ENCODE results near the gene TRIM23. TPM values are rescaled to one million over a fixed set of nuclear protein-coding genes. Genes with fewer than 3 reads are reported as not detected.

The TRIM23 gene
- total and polyA plus RNA-seq, 3 experiments from 2014 or later = 7.8 to 12.8 (median 9.8) TPM

- DNase-seq = peak; percentile 91 to 96 (median 93)
- H3K9me3 Mint-ChIP-seq = no peaks in the 10 kb centered on the region
- Histone ChIP-seq H3K9me3 (ENCODE audit: low read length) (no peaks in the 10 kb centered on the region), H3K4me3 (ENCODE audit: low read length) (peak within 1 kb of the TSS; percentile 89), H3K36me3 (ENCODE audit: insufficient read depth, low read length) (peaks cover 4% of the 10 kb centered on the region), H3K4me1 (ENCODE audit: insufficient read depth, low read length) (peaks cover 36% of the 10 kb centered on the region), H3K27me3 (ENCODE audit: insufficient read depth, low read length, poor library complexity, severe bottlenecking) (no peaks in the 10 kb centered on the region), H3K27ac (ENCODE audit: low read depth, low read length) (peak within 1 kb of the TSS; percentile 97)
- H3K27ac Mint-ChIP-seq = peak within 1 kb of the TSS; percentile 93 to 100 (median 98)
- ChIA-PET CTCF (interaction anchor here (0.9 to 1.5 kb wide), 3 partner anchors 80 to 459 kb away, joined by 3 to 5 read pairs (median 3); no protein-coding TSS in a partner anchor), POLR2A (interaction anchor here (0.5 to 2.5 kb wide), 12 partner anchors 11 to 794 kb away, joined by 3 to 42 read pairs (median 8); partner anchors contain the start of genes ADAMTS6, CWC27, ERBIN and SHLD3)
- no peaks in the 10 kb centered on the region for H3K27me3 Mint-ChIP-seq
- H3K4me3 Mint-ChIP-seq = peak within 1 kb of the TSS; percentile 93 to 99 (median 97)
- peaks cover 59 to 78% (median 71%) of the 10 kb centered on the region in 3 donors for H3K4me1 Mint-ChIP-seq
- H3K36me3 Mint-ChIP-seq = peaks cover 0 to 49% (median 10%) of the 10 kb centered on the region in 3 donors
Measured at GRCh38 chr5:65562731-65563701, 61.1 kb downstream of the TRIM23 start, which contains the start of the genes CENPK and PPWD1. Gene CENPK, minus strand, starts transcription at chr5:65563168. Its CDS starts 8,261 bp downstream, at chr5:65554907. Gene PPWD1, plus strand, starts transcription at chr5:65563296. Its CDS starts 15 bp downstream, at chr5:65563311.

GRCh38 chr5:65556718-65557117, 67.4 kb downstream of the TRIM23 start:
- CTCF ChIA-PET = no interaction called here
- POLR2A ChIA-PET = no interaction called here

DNA sequence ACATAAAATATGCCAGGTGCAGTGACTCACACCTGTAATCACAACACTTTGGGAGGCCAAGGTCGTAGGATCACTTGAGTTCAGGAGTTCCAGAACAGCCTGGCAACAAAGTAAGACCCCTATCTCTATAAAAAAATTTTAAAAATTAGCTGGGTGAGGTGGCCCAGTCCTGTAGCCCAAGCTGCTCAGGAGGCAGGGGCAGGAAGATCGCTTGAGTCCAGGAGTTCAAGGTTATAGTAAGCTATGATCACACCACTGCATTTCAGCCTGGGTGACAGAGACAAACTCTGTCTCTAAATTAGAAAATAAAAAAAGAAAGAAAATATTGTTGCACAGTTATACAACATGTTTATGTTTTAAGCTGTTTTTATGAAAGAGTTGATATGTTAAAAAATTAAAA, 68.0 kb downstream of the TRIM23 start:
- Mint-ChIP-seq H3K27ac (no peak overlapping the region), H3K4me3 (no peak overlapping the region), H3K27me3 (no peaks in the 10 kb centered on the region), H3K4me1 (peaks cover 23 to 55% (median 36%) of the 10 kb centered on the region in 3 donors), H3K36me3 (peaks cover 0 to 59% (median 17%) of the 10 kb centered on the region in 3 donors), H3K9me3 (no peaks in the 10 kb centered on the region)
- ChIA-PET POLR2A (interaction anchor here (0.6 kb wide), 2 partner anchors 8 to 21 kb away, joined by 3 to 4 read pairs; no protein-coding TSS in a partner anchor), CTCF (no interaction called here)
- Histone ChIP-seq H3K4me1 (ENCODE audit: insufficient read depth, low read length) (peaks cover 9% of the 10 kb centered on the region), H3K27me3 (ENCODE audit: insufficient read depth, low read length, poor library complexity, severe bottlenecking) (no peaks in the 10 kb centered on the region), H3K9me3 (ENCODE audit: low read length) (no peaks in the 10 kb centered on the region), H3K4me3 (ENCODE audit: low read length) (no peak overlapping the region), H3K27ac (ENCODE audit: low read depth, low read length) (no peak overlapping the region), H3K36me3 (ENCODE audit: insufficient read depth, low read length) (peaks cover 20% of the 10 kb centered on the region)
- no peak for DNase-seq

More at GRCh38 chr5:65556718-65557117, 67.4 kb downstream of the TRIM23 start:
- Histone ChIP-seq H3K36me3 (ENCODE audit: insufficient read depth, low read length) (peaks cover 19% of the 10 kb centered on the region), H3K27me3 (ENCODE audit: insufficient read depth, low read length, poor library complexity, severe bottlenecking) (no peaks in the 10 kb centered on the region), H3K27ac (ENCODE audit: low read depth, low read length) (no peak overlapping the region), H3K9me3 (ENCODE audit: low read length) (no peaks in the 10 kb centered on the region), H3K4me1 (ENCODE audit: insufficient read depth, low read length) (peaks cover 15% of the 10 kb centered on the region), H3K4me3 (ENCODE audit: low read length) (no peak overlapping the region)
- Mint-ChIP-seq H3K9me3 (no peaks in the 10 kb centered on the region), H3K36me3 (peaks cover 0 to 56% (median 17%) of the 10 kb centered on the region in 3 donors), H3K4me1 (peaks cover 28 to 60% (median 41%) of the 10 kb centered on the region in 3 donors), H3K27me3 (no peaks in the 10 kb centered on the region), H3K27ac (peak overlapping the region in 2 of 8 donors; percentile 34 to 63), H3K4me3 (no peak overlapping the region)
- DNase-seq = no peak

GRCh38 chr5:65555287-65555686, 68.8 kb downstream of the TRIM23 start:
- Mint-ChIP-seq H3K4me1 (peaks cover 20 to 50% (median 33%) of the 10 kb centered on the region in 3 donors), H3K36me3 (peaks cover 0 to 65% (median 17%) of the 10 kb centered on the region in 3 donors), H3K9me3 (no peaks in the 10 kb centered on the region), H3K4me3 (no peak overlapping the region), H3K27me3 (no peaks in the 10 kb centered on the region), H3K27ac (no peak overlapping the region)
- Histone ChIP-seq H3K27me3 (ENCODE audit: insufficient read depth, low read length, poor library complexity, severe bottlenecking) (no peaks in the 10 kb centered on the region), H3K9me3 (ENCODE audit: low read length) (no peaks in the 10 kb centered on the region), H3K27ac (ENCODE audit: low read depth, low read length) (no peak overlapping the region), H3K4me3 (ENCODE audit: low read length) (no peak overlapping the region), H3K4me1 (ENCODE audit: insufficient read depth, low read length) (peaks cover 4% of the 10 kb centered on the region), H3K36me3 (ENCODE audit: insufficient read depth, low read length) (peaks cover 25% of the 10 kb centered on the region)
- DNase-seq = no peak
- CTCF ChIA-PET = no interaction called here
- POLR2A ChIA-PET = no interaction called here

- Histone ChIP-seq H3K36me3 (ENCODE audit: insufficient read depth, low read length) (peaks cover 27% of the 10 kb centered on the region), H3K27me3 (ENCODE audit: insufficient read depth, low read length, poor library complexity, severe bottlenecking) (no peaks in the 10 kb centered on the region), H3K27ac (ENCODE audit: low read depth, low read length) (no peak overlapping the region), H3K4me1 (ENCODE audit: insufficient read depth, low read length) (peaks cover 4% of the 10 kb centered on the region), H3K9me3 (ENCODE audit: low read length) (no peaks in the 10 kb centered on the region), H3K4me3 (ENCODE audit: low read length) (no peak overlapping the region)
- Mint-ChIP-seq H3K4me3 (no peak overlapping the region), H3K4me1 (peaks cover 17 to 46% (median 32%) of the 10 kb centered on the region in 3 donors), H3K27me3 (no peaks in the 10 kb centered on the region), H3K36me3 (peaks cover 0 to 71% (median 21%) of the 10 kb centered on the region in 3 donors), H3K9me3 (no peaks in the 10 kb centered on the region), H3K27ac (peak overlapping the region in 1 of 8 donors; percentile 14)
- CTCF ChIA-PET = no interaction called here
- no peak for DNase-seq
- POLR2A ChIA-PET = no interaction called here
Measured at GRCh38 chr5:65553941-65554340, 70.2 kb downstream of the TRIM23 start.

DNA sequence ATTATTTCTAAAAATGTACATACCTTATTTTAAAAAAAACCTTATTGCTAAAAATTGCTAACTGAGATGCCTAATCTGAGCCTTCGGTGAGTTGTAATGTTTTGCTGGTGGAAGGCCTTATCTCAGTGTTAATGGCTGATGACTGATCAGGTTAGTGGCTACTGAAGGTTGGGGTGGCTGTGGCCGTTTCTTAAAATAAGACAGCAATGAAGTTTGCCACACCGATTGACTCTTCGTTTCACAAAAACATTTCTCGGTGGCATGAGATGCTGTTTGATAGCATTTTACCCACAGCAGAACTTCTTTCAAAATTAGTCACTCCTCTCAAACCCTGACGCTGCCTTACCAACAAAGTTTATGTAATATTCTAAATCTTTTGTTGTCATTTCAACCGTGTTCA, 75.9 kb downstream of the TRIM23 start:
- H3K27me3 Mint-ChIP-seq = no peaks in the 10 kb centered on the region
- Histone ChIP-seq H3K4me3 (ENCODE audit: low read length) (no peak overlapping the region), H3K4me1 (ENCODE audit: insufficient read depth, low read length) (no peaks in the 10 kb centered on the region), H3K27ac (ENCODE audit: low read depth, low read length) (no peak overlapping the region), H3K27me3 (ENCODE audit: insufficient read depth, low read length, poor library complexity, severe bottlenecking) (no peaks in the 10 kb centered on the region), H3K36me3 (ENCODE audit: insufficient read depth, low read length) (peaks cover 11% of the 10 kb centered on the region), H3K9me3 (ENCODE audit: low read length) (no peaks in the 10 kb centered on the region)
- CTCF ChIA-PET = no interaction called here
- peak overlapping the region in 1 of 8 donors; percentile 66 for H3K27ac Mint-ChIP-seq
- no peaks in the 10 kb centered on the region for H3K9me3 Mint-ChIP-seq
- peaks cover 8 to 34% (median 14%) of the 10 kb centered on the region in 3 donors for H3K4me1 Mint-ChIP-seq
- peaks cover 10 to 66% (median 11%) of the 10 kb centered on the region in 3 donors for H3K36me3 Mint-ChIP-seq
- DNase-seq = no peak
- H3K4me3 Mint-ChIP-seq = no peak overlapping the region
- POLR2A ChIA-PET = no interaction called here

DNA sequence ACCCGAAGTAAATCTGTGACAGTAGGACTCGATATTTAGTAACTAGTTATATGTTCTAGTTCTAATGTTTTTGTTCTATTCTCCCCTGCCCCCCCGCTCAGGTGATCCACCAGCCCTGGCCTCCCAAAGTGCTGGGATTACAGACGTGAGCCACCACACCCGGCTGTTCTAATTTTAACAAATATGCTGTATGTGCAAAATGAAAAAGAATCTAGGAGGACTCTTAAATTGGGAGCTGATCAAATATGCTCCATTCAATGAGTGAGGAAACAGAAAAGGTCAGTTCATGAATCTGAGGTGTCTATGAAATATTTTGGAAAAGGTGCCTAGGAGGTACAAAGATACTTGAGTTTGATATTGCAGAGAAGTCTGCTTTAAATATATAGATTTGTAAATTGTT, 78.0 kb downstream of the TRIM23 start:
- CTCF ChIA-PET = no interaction called here
- Histone ChIP-seq H3K4me1 (ENCODE audit: insufficient read depth, low read length) (no peaks in the 10 kb centered on the region), H3K4me3 (ENCODE audit: low read length) (no peak overlapping the region), H3K36me3 (ENCODE audit: insufficient read depth, low read length) (peaks cover 11% of the 10 kb centered on the region), H3K27me3 (ENCODE audit: insufficient read depth, low read length, poor library complexity, severe bottlenecking) (no peaks in the 10 kb centered on the region), H3K9me3 (ENCODE audit: low read length) (no peaks in the 10 kb centered on the region), H3K27ac (ENCODE audit: low read depth, low read length) (no peak overlapping the region)
- Mint-ChIP-seq H3K4me3 (no peak overlapping the region), H3K9me3 (no peaks in the 10 kb centered on the region), H3K27me3 (no peaks in the 10 kb centered on the region), H3K27ac (no peak overlapping the region), H3K36me3 (peaks cover 14 to 75% (median 15%) of the 10 kb centered on the region in 3 donors), H3K4me1 (peaks cover 6 to 27% (median 10%) of the 10 kb centered on the region in 3 donors)
- DNase-seq = no peak
- POLR2A ChIA-PET = no interaction called here

- Mint-ChIP-seq H3K9me3 (no peaks in the 10 kb centered on the region), H3K4me3 (no peak overlapping the region), H3K27me3 (no peaks in the 10 kb centered on the region), H3K36me3 (peaks cover 11 to 74% (median 15%) of the 10 kb centered on the region in 3 donors), H3K27ac (no peak overlapping the region), H3K4me1 (peaks cover 4 to 24% (median 10%) of the 10 kb centered on the region in 3 donors)
- DNase-seq = no peak
- POLR2A ChIA-PET = no interaction called here
- H3K4me1 ChIP-seq (ENCODE audit: insufficient read depth, low read length) = no peaks in the 10 kb centered on the region
- H3K9me3 ChIP-seq (ENCODE audit: low read length) = no peaks in the 10 kb centered on the region
- no peaks in the 10 kb centered on the region for H3K27me3 ChIP-seq (ENCODE audit: insufficient read depth, low read length, poor library complexity, severe bottlenecking)
- CTCF ChIA-PET = interaction anchor here (0.7 kb wide), 1 partner anchor 23 kb away, joined by 3 read pairs; no protein-coding TSS in a partner anchor
- no peak overlapping the region for H3K4me3 ChIP-seq (ENCODE audit: low read length)
- H3K36me3 ChIP-seq (ENCODE audit: insufficient read depth, low read length) = peaks cover 5% of the 10 kb centered on the region
- H3K27ac ChIP-seq (ENCODE audit: low read depth, low read length) = no peak overlapping the region
Measured at GRCh38 chr5:65544473-65544872, 79.7 kb downstream of the TRIM23 start.

Measured in CD8-positive, alpha-beta memory T cell (primary cell).